Small intestine (tissue), 7 donors: ENCODE measurements around the gene ANAPC7. TPM values are rescaled to one million over a fixed set of nuclear protein-coding genes. Genes with fewer than 3 reads are reported as not detected.
"Not testable (repeated sequence)": the region's sequence is repeated elsewhere in the genome, so short reads cannot be mapped to it uniquely, and the experiment has no call there.

ENCODE experiments used
- DNase-seq, 2 donors: peaks; one replicate each; pipeline versions ENCODE4 v3.0.0 to v3.0.0-alpha.2; 2013
- FAIRE-seq: peaks from 2 replicates; lab custom pipeline; 2012; peaks lifted over from hg19 to GRCh38; lab: Jason Lieb, UNC
- H3K27ac ChIP-seq, 3 donors: one replicate each; pipeline ENCODE4 v1.5.1; 2013; ENCODE audit warnings: low read length in 2 of 3, mild to moderate bottlenecking in 2 of 3, control low read depth in 1 of 3, inconsistent platforms in 1 of 3, low read depth in 1 of 3, moderate library complexity in 1 of 3
- H3K27me3 ChIP-seq, 3 donors: one replicate each; pipeline ENCODE4 v1.6.1; 2013; ENCODE audit warnings: low read length in 3 of 3, inconsistent platforms in 1 of 3; ENCODE audit not compliant: control insufficient read depth in 3 of 3, insufficient read depth in 3 of 3
- H3K36me3 ChIP-seq, 3 donors: one replicate each; pipeline ENCODE4 v1.6.1; 2013; ENCODE audit warnings: low read length in 3 of 3, inconsistent platforms in 1 of 3, low read depth in 1 of 3, mild to moderate bottlenecking in 1 of 3, moderate library complexity in 1 of 3; ENCODE audit not compliant: control insufficient read depth in 3 of 3, insufficient read depth in 2 of 3
- H3K4me1 ChIP-seq, 3 donors: one replicate each; pipeline ENCODE4 v1.6.1; 2013; ENCODE audit warnings: low read length in 2 of 3, inconsistent platforms in 1 of 3, low read depth in 1 of 3, mild to moderate bottlenecking in 1 of 3, moderate library complexity in 1 of 3; ENCODE audit not compliant: control insufficient read depth in 3 of 3, insufficient read depth in 2 of 3
- H3K4me3 ChIP-seq, 3 donors: one replicate each; pipeline ENCODE4 v1.5.1; 2013; ENCODE audit warnings: low read length in 3 of 3, control low read depth in 1 of 3, inconsistent platforms in 1 of 3, low read depth in 1 of 3, mild to moderate bottlenecking in 1 of 3, moderate library complexity in 1 of 3
- H3K9me3 ChIP-seq, 2 donors: one replicate each; pipeline ENCODE4 v1.6.1; 2013; ENCODE audit warnings: low read depth in 1 of 2, low read length in 1 of 2; ENCODE audit not compliant: control insufficient read depth in 2 of 2, insufficient read depth in 1 of 2
- WGBS, 3 donors: extraction: QIAGEN DNeasy Blood & Tissue Kit; methylation state at CpG; one replicate each; pipeline ENCODE4 v1.1.7; 2013; 5-methylcytosine and 5-hydroxymethylcytosine counted together
- polyA plus RNA-seq, 4 donors: library from polyadenylated mRNA; stranded (reverse) in 3 of 4; unstranded in 1 of 4; fragments of 200-250 nt in 3 of 4; fragments of 120-200 nt in 1 of 4; gene quantifications; one replicate each; pipeline versions ENCODE4 v1.2.1 to v1.2.3, GENCODE V29; 2013
- donor health status: healthy with polysubstance abuse.
- donor health status: control.
- donor health status: control.
- donor health status: Bipolar disorder and iron deficiency.
- donor health status: healthy.

The ANAPC7 gene
- polyA plus RNA-seq, 4 donors, result 15.4 to 44.9 (median 24.0) TPM

DNA sequence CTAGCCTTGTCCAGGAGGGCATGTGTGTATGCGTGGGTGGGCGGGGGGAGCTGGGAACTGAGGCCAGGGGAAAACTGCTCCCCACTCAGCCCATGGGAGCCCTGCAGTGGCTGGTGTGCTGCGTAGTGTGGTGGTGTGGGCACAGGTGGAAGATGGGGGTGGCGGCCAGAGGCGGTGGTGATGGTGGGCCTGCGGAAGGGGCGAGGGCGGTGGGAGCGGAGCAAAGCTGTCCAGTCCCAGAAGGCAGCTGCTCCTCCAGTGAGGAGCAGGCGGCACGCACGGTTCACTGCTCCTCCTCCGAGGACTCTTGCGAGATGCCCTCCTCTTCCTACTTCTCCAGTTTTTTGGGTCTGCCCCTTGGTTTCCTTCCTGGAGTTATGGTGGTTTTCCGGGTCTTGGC is 26.2 kb upstream of the ANAPC7 start:
- H3K9me3 ChIP-seq, H3K27me3 ChIP-seq, H3K27ac ChIP-seq, H3K4me1 ChIP-seq, H3K4me3 ChIP-seq, DNase-seq, H3K36me3 ChIP-seq, FAIRE-seq: not testable (repeated sequence)
- 90 to 95% (median 93%) methylated on average over 9 to 15 of the region's 15 CpGs for WGBS, 3 donors

DNA sequence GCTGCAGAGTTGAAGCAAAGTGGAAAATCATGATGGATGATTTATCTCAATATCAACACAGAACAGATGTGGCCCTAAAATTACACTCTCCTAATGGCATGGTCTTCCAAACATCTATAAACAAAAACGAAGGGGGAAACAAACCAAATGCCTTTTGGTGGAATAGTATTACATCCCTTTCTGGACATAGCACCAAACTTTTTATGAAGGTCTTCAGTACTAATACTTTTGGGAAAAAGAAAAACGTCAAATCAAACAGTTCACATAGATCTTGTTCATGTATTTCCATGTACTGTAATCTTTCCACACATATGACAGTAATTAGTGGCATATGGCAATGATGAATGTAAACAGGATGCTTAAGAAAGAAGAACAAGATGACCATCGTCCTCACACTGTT is 22.9 kb upstream of the ANAPC7 start:
- 51 to 57% (median 53%) methylated on average over 3 of the region's 3 CpGs for WGBS, 3 donors
- Histone ChIP-seq H3K27me3 (no peaks in the 10 kb centered on the region), H3K9me3 (no peaks in the 10 kb centered on the region), H3K4me3 (no peak overlapping the region), H3K4me1 (no peaks in the 10 kb centered on the region), H3K27ac (no peak overlapping the region), H3K36me3 (no peaks in the 10 kb centered on the region)
- FAIRE-seq (no peak), DNase-seq (no peak)

DNA sequence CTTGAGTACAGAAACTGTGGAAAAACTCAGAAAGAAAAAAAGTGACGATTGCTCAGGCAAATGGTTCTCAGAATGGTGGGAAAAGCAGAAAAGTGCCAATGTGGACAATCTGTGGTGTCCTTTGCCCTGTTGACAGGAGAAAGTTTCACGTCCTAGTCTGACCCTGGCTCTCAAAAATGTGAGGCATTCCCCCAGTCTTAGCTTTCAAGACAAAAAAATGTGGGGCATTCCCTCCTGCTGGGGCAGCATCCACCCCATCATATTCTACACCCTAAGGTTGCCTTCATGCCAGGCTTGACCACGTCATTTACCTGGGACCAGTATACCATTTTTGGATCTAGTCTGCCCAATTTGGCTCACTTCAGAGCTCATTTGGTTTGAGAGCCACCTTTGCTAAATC is 20.7 kb upstream of the ANAPC7 start:
- DNase-seq (no peak), FAIRE-seq (no peak)
- H3K27me3 ChIP-seq, result no peaks in the 10 kb centered on the region
- WGBS, 3 donors, result 55 to 71% (median 63%) methylated on average over 3 of the region's 3 CpGs
- H3K36me3 ChIP-seq, result no peaks in the 10 kb centered on the region
- H3K4me3 ChIP-seq, result no peak overlapping the region
- no peaks in the 10 kb centered on the region for H3K4me1 ChIP-seq
- H3K9me3 ChIP-seq, result no peaks in the 10 kb centered on the region
- no peak overlapping the region for H3K27ac ChIP-seq

DNA sequence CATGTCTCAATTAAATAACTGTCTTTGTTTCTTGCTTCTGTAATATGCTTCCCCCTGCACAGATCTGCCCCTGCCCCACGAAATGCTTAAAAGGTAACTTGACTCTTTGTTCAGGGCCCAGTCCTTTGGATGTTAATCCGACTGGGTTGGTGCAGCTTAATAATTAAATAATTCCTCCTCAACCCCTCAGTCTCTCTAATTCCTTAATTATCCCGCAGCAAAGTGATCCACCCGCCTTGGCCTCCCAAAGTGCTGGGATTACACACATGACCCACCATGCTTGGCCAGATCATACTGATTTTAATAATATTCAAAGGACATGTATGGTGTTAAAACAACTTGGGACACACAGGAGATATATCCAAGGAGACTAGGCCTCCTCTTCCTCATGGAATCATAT is 18.2 kb upstream of the ANAPC7 start:
- 67 to 78% (median 75%) methylated on average over 4 of the region's 4 CpGs for WGBS, 3 donors
- FAIRE-seq, result no peak

DNA sequence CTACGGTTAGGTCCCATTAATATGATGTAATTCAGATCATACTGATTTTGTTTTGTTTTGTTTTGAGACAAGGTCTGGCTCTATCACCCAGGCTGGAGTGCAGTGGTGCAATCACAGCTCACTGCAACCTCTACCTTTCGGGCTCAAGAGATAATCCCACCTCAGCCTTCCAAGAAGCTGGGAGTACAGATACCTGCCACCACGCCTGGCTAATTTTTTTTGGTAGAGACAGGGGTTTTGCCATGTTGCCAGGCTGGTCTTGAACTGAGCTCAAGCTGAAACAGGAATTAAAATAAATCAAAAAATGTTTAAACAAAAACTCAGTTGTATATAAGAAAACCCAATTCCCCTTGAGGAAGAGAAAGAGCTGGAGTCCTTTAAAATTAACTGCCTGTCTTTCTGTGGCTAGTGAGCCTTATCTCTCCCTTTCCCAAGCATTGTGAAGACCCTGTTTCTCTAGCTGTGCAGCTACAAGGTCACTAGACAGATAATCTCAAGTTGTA is 17.7 kb upstream of the ANAPC7 start:
- Histone ChIP-seq H3K9me3 (no peaks in the 10 kb centered on the region), H3K4me3 (no peak overlapping the region), H3K36me3 (no peaks in the 10 kb centered on the region), H3K4me1 (no peaks in the 10 kb centered on the region), H3K27ac (no peak overlapping the region), H3K27me3 (no peaks in the 10 kb centered on the region)
- no peak for FAIRE-seq
- no peak for DNase-seq
- 46 to 60% (median 50%) methylated on average over 3 of the region's 3 CpGs for WGBS, 3 donors

More for the DNA sequence above, 18.2 kb upstream of the ANAPC7 start:
- no peak overlapping the region for H3K27ac ChIP-seq
- no peaks in the 10 kb centered on the region for H3K36me3 ChIP-seq
- no peaks in the 10 kb centered on the region for H3K9me3 ChIP-seq
- no peaks in the 10 kb centered on the region for H3K27me3 ChIP-seq
- H3K4me1 ChIP-seq, result no peaks in the 10 kb centered on the region
- DNase-seq, result no peak
- H3K4me3 ChIP-seq, result no peak overlapping the region

DNA sequence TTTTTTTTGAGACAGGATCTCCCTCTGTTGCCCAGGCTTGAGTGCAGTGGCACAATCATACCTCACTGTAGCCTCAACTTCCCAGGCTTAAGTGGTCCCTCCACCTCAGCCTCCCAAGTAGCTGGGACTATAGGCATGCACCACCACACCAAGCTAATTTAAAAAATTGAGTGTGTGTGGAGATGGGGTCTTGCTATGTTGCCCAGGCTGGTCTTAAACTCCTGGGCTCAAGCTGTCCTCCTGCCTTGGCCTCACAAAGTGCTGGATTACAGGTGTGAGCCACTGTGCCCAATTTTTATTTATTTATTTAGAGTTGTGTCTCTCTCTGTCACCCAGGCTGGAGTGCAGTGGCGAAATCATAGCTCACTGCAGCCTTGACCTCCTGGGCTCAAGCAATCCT is 17.1 kb upstream of the ANAPC7 start:
- not testable (repeated sequence) for H3K36me3 ChIP-seq, H3K27me3 ChIP-seq, H3K4me3 ChIP-seq, H3K27ac ChIP-seq, FAIRE-seq, DNase-seq, H3K9me3 ChIP-seq, H3K4me1 ChIP-seq
- 88 to 94% (median 92%) methylated on average over 1 of the region's 1 CpG for WGBS, 3 donors

DNA sequence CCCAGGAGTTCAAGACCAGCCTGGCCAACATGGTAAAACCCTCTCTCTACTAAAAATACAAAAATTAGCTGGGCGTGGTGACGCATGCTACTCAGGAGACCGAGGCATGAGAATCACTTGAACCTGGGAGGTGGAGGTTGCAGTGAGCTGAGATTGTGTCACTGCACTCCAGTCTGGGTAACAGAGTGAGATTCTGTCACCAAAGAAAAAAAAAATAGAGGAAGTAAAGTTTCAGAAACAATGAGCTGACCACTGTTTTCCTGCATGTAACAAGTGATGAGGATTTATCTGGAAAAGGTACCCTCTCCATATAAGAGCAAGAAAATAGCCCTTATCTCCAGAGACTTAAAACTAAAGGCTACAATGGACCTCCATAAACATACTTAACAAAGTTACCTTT is 13.6 kb upstream of the ANAPC7 start:
- not testable (repeated sequence) for DNase-seq, FAIRE-seq
- WGBS, 3 donors, result 78 to 82% (median 79%) methylated on average over 3 of the region's 3 CpGs

DNA sequence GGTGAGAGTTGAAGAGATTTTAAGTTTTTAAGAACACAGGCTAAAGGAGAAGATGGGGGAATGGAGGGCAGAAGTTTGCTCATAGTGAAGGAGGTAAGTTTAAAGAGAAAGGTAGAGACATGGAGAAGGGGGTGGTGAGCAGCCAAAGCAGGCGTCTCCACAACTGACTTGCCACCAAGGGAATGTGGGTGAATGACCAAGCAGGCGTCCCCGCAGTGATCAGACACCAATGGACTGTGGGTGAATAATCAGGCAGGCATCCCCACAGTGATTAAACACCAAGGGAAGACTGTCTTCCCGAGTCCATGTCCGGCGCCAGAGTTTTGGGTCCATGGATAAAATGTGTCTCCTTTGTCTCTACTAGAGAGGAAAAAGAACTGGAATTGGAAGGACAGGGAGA is 6.6 kb upstream of the ANAPC7 start:
- H3K27me3 ChIP-seq, H3K27ac ChIP-seq, H3K9me3 ChIP-seq, H3K4me1 ChIP-seq, H3K36me3 ChIP-seq, H3K4me3 ChIP-seq, FAIRE-seq, DNase-seq: not testable (repeated sequence)
- WGBS, 3 donors, result 88 to 91% (median 89%) methylated on average over 6 of the region's 6 CpGs

More for the DNA sequence above, 13.6 kb upstream of the ANAPC7 start:
- H3K36me3 ChIP-seq, H3K9me3 ChIP-seq, H3K27me3 ChIP-seq, H3K4me1 ChIP-seq, H3K27ac ChIP-seq, H3K4me3 ChIP-seq: not testable (repeated sequence)

DNA sequence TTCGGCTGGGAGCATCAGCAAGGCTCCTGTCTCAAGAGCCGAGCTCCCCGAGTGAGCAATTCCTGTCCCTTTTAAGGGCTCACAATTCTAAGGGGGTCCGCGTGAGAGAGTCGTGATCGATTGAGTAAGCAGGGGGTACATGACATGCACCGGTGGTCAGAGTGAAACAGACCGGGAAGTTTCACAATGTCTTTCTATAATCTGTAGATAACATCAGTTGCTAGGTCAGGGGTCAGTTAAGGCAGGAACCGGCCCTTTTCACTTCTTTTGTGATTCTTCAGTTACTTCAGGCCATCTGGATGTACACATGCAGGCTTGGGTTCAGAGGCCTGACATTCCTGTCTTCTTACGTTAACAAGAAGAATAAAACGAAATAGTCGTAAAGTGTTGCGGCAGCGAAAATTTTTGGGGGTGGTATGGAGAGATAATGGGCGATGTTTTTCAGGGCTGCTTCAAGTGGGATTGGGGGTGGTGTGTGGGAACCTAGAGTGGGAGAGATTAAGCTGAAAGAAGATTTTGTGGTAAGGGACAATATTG is 1.7 kb upstream of the ANAPC7 start:
- not testable (repeated sequence) for DNase-seq, H3K27me3 ChIP-seq, H3K4me1 ChIP-seq, FAIRE-seq, H3K9me3 ChIP-seq, H3K4me3 ChIP-seq, H3K27ac ChIP-seq
- H3K36me3 ChIP-seq, result peaks cover 0 to 11% (median 0%) of the 10 kb centered on the region in 3 donors
- WGBS, 3 donors, result 92 to 95% (median 93%) methylated on average over 16 of the region's 16 CpGs
